ENCODE data around the gene CYP8B1. TPM values are rescaled to one million over a fixed set of nuclear protein-coding genes. Genes with fewer than 3 reads are reported as not detected.

CYP8B1 gene
- total and polyA plus RNA-seq, 9 of the 15 experiments (the other 6 are each of a cell fraction or from before 2014, with no cell fraction given), result 0.04 TPM; not detected in 8

DNA sequence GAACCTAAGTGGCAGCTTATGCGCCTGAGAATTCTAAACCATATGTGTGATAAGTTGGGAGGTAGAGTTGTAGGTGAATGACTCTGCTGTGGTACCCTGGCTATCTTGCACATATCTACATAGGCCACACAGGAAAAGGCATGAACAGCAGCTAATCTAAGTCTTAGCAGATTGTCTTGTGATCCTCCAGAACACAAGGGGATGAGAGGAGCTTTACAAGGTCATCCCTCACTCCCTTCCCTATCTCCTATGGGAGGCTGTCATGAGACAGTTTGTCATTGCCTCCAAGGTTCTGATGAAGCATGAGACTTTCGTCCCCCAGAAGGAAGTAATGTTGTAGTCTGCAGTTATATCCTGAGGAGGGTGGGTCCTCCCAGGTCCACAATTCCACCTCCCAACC is 26.6 kb upstream of the CYP8B1 start (continued):
- TF ChIP-seq, protein P1, sequence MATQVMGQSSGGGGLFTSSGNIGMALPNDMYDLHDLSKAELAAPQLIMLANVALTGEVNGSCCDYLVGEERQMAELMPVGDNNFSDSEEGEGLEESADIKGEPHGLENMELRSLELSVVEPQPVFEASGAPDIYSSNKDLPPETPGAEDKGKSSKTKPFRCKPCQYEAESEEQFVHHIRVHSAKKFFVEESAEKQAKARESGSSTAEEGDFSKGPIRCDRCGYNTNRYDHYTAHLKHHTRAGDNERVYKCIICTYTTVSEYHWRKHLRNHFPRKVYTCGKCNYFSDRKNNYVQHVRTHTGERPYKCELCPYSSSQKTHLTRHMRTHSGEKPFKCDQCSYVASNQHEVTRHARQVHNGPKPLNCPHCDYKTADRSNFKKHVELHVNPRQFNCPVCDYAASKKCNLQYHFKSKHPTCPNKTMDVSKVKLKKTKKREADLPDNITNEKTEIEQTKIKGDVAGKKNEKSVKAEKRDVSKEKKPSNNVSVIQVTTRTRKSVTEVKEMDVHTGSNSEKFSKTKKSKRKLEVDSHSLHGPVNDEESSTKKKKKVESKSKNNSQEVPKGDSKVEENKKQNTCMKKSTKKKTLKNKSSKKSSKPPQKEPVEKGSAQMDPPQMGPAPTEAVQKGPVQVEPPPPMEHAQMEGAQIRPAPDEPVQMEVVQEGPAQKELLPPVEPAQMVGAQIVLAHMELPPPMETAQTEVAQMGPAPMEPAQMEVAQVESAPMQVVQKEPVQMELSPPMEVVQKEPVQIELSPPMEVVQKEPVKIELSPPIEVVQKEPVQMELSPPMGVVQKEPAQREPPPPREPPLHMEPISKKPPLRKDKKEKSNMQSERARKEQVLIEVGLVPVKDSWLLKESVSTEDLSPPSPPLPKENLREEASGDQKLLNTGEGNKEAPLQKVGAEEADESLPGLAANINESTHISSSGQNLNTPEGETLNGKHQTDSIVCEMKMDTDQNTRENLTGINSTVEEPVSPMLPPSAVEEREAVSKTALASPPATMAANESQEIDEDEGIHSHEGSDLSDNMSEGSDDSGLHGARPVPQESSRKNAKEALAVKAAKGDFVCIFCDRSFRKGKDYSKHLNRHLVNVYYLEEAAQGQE (IDR thresholded peaks at IDR 0.05; ENCODE audit: borderline replicate concordance), result no peak
- TF ChIP-seq, protein P1 (CRISPR knock-in tag; IDR thresholded peaks at IDR 0.05; ENCODE audit: low read depth), result 0 out of 2 replicates have a peak, but pooled peaks have one; percentile 20
- TF ChIP-seq EP300 (IDR thresholded peaks at IDR 0.05; ENCODE audit: low read length) (peak; percentile 71), ZBTB17 (CRISPR knock-in tag; IDR thresholded peaks at IDR 0.05) (peak; percentile 56; the same call in 1 of the 2 replicates), JUN (IDR thresholded peaks at IDR 0.05; ENCODE audit: borderline replicate concordance, low read depth, low read length) (0 out of 2 replicates have a peak, but pooled peaks have one; percentile 26), JUN (CRISPR knock-in tag; IDR thresholded peaks at IDR 0.05; ENCODE audit: borderline replicate concordance) (no peak)
- TF ChIP-seq, protein P2, sequence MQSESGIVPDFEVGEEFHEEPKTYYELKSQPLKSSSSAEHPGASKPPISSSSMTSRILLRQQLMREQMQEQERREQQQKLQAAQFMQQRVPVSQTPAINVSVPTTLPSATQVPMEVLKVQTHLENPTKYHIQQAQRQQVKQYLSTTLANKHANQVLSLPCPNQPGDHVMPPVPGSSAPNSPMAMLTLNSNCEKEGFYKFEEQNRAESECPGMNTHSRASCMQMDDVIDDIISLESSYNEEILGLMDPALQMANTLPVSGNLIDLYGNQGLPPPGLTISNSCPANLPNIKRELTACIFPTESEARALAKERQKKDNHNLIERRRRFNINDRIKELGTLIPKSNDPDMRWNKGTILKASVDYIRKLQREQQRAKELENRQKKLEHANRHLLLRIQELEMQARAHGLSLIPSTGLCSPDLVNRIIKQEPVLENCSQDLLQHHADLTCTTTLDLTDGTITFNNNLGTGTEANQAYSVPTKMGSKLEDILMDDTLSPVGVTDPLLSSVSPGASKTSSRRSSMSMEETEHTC (IDR thresholded peaks at IDR 0.05), result peak; percentile 53; the same call in 1 of the 2 replicates

All from K562 (cell line).